Measurements from ENCODE around the gene EXT2. TPM values are rescaled to one million over a fixed set of nuclear protein-coding genes. Genes with fewer than 3 reads are reported as not detected.

EXT2 gene
- total and polyA plus RNA-seq, 10 of the 15 experiments (the other 5 are each of a cell fraction or from before 2014, with no cell fraction given), result 3.8 to 31.4 (median 17.9) TPM

- TF ChIP-seq PKNOX1 (IDR thresholded peaks at IDR 0.05) (no peak), MLLT1 (IDR thresholded peaks at IDR 0.05) (no peak), POLR2AphosphoS5 (IDR thresholded peaks at IDR 0.05; ENCODE audit: low read length) (no peak), RFX5 (IDR thresholded peaks at IDR 0.05; ENCODE audit: low read depth, low read length) (no peak), RELB (IDR thresholded peaks at IDR 0.05; ENCODE audit: low read depth) (no peak), CBX5 (IDR thresholded peaks at IDR 0.05; ENCODE audit: low read depth) (no peak)
Measured at GRCh38 chr11:44252999-44253602, 157.6 kb downstream of the EXT2 start (continued).

- intact Hi-C loops (cut with micrococcal nuclease; ENCODE audit: unreplicated experiment), result no loop called here
- RAD21 ChIA-PET (ENCODE audit: unreplicated experiment), result no interaction called here
- ATAC-seq (no peak), FAIRE-seq (no peak), DNase-seq (ENCODE audit: low read depth, low spot score) (no peak)
- Histone ChIP-seq H2AFZ (ENCODE audit: control insufficient read depth, low read depth, low read length) (no peak overlapping the region), H3K27ac (ENCODE audit: control insufficient read depth, insufficient read depth) (no peak overlapping the region), H4K20me1 (ENCODE audit: control insufficient read depth, insufficient read depth) (no peaks in the 10 kb centered on the region), H3K9ac (ENCODE audit: control insufficient read depth, insufficient read depth, low read length) (no peak overlapping the region), H3K4me3 (no peak overlapping the region), H3K79me2 (ENCODE audit: control insufficient read depth, insufficient read depth, low read length) (no peaks in the 10 kb centered on the region), H3K4me1 (ENCODE audit: control insufficient read depth, insufficient read depth, low read length) (peaks cover 4% of the 10 kb centered on the region), H3K9me3 (replicated peaks; ENCODE audit: control insufficient read depth, insufficient read depth, low read length) (peaks cover 2% of the 10 kb centered on the region; the same call in 2 of the 3 replicates), H3K4me2 (ENCODE audit: control insufficient read depth, insufficient read depth) (no peak overlapping the region), H3K27me3 (replicated peaks in 1 of 2; ENCODE audit: control insufficient read depth in 2 of 2, insufficient read depth in 2 of 2, low read length in 1 of 2) (no peaks in the 10 kb centered on the region), H3K36me3 (ENCODE audit: control insufficient read depth in 2 of 2, insufficient read depth in 2 of 2, low read length in 1 of 2) (no peaks in the 10 kb centered on the region)
- in situ Hi-C loops (cut with MboI), result no loop called here
- TF ChIP-seq FOXK2 (IDR thresholded peaks at IDR 0.05) (no peak), MLLT1 (IDR thresholded peaks at IDR 0.05) (no peak), STAT3 (IDR thresholded peaks at IDR 0.05; ENCODE audit: low read depth, low read length) (no peak), ZSCAN29 (IDR thresholded peaks at IDR 0.05) (no peak), GATAD2B (conservative IDR thresholded peaks at IDR 0.05; ENCODE audit: low read depth) (no peak)
- no TSS peak for BruUV-seq (replicated peaks)
- CTCF ChIA-PET, result no interaction called here
- SMC1A ChIA-PET (ENCODE audit: uncharacterized antibody, unreplicated experiment), result no interaction called here
- WGBS (ENCODE audit: insufficient coverage, insufficient replicate concordance, low lambda C conversion rate, missing lambda C conversion rate), result 84% methylated on average over 6 of the region's 6 CpGs
- POLR2A ChIA-PET, result no interaction called here
Measured at GRCh38 chr11:44255406-44256071, 160.1 kb downstream of the EXT2 start.

Measured in GM12878 (cell line).